Putamen (tissue), 1 donor: ENCODE data around the gene TMEM203.

Experiments
- DNase-seq: peaks from one replicate; pipeline ENCODE4 v3.0.0-alpha.2; 2016; ENCODE audit warnings: low spot score

Gene TMEM203

DNA sequence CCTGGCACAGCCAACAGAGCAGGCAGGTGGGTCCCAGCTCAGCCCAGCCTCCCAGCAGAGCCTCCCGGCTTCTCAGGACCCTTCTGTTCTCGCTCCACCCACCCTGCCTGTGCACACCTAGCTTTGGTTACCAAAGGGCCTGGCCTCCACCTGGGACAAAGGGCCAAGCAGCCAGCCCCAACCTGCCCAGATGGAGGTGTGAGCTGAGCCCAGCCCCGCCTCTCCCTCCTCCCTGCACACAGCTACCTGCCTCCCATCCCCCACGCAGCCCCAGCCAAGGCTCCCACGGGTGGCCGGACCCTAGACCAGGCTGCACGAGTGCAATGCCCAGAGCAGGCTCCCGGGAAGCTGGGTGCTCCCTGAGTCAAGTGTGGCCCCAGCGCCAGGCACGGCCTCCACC is 10.5 kb downstream of the TMEM203 start:
- DNase-seq: no peak

DNA sequence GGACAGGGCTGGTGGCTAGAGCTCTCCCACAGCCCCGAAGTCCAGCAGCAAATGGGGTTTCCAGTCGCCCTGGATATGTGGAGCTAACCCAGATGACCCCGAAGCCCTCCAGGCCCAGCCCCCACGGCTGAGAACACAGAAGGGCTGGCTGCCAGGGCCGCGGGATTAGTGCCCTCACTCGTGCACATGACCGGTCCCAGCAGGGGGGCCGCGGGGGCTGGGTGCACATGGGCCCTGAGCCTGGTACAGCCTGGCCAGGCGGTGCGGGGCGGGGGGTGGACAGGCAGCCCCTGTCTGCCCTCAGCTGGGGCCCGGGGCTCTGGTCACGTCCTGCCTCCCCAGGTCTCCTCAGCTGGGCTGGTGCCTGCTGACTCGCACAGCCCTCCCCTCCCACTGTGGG is 11.1 kb downstream of the TMEM203 start:
- DNase-seq: peak; percentile 93

DNA sequence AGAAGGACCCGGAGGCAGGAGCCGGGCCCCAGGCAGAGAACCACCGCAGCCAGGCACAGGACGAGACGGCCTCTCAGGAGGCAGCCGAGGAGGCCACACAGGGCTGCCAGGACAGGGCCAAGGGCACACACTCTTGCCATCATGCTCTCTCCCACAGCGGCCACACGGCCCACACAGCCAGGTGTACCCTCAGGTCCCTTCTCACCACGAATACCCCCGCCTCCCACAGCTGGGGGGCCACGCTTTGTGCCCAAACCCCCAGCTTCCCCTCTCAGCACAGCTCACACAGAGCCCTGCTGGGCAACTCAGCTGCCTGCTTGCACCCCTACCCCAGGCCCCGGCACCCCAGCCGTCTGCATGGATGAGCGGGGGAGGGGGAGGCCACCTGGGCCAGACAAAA is 11.7 kb downstream of the TMEM203 start:
- no peak for DNase-seq

- DNase-seq: no peak
Measured at GRCh38 chr9:137192859-137193258, 12.6 kb downstream of the TMEM203 start.

GRCh38 chr9:137192448-137192780 is 13.0 kb downstream of the TMEM203 start:
- no peak for DNase-seq

DNA sequence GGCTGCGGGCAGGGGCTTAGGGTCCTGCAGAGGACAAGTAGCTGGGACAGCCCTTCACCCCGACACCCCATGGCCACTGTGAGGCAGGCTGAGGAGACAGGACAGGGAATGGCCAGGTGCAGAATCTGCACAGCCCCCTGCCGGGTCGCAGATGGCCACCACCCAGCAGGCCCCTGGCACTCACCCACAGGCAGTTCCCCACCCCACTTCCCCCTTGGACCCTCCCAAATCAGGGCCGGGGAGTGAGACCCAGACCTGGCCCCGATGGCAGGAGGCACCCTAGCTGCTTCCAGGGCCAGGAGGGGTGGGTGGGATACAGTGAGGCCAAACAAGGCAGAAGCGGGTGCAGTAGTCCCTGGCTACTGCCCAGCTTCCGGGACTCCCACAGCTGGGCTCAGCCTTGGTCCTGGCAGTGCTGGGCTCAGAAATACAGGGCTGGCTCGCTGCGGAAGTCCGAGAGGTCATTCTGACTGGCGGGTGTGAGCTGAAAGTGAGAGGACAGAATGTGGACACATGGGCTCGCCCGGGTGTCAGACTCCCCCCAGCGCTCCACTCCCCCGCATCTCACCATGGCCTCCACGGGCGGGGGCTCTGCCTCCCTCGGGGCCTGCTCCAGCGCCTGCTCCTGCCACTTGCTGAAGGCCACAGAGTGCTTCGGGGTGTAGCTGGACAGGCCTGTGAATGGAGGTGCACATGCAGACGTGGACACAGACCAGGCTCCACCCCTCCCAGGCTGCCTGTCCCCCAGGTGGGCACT is 13.6 kb downstream of the TMEM203 start:
- DNase-seq: peak; percentile 89

DNA sequence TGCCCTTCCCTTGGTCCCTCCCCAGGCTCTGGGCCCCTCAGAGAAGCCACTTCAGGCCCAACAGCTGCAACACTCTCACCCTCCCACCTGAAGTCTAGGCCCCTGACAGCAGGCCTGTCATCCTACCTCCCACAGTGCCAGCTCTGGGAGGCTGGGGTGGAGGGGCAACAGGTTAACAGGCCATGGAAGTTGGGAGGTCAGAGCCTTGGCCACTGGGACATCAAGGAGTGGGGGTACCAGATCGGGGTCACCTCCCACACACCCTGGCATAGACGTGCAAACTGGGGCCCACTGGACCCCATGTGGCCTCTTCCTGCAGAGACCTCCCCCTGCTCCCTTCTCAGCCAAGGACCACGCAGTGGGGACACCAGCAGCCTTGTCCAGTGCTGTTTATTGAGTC is 14.2 kb downstream of the TMEM203 start:
- no peak for DNase-seq

DNA sequence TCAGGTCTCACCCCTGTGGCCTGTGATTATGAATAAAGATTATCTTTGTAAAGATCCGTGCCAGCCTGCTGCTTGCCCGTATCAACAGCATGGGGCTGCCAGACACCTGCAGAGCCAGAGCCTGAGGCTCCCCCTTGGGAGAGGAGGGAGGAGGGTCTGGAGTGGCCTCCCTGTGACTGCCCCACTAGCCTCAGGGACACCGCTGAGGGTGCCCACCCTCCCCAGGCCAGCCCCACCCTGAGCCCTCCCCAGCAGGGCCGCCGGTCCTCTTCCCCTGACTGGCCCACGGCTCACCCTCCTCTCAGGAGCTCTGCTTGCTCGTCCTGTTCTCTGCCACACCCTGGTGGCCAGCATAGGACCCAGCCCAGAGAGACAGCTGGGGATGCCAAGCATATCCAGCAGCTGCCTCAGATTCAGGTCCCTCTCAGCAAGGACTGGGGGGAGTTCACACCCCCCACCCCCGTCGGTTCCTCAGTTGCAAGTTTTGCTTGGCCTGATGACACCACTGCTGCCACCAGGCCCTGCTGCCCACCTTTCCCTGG is 15.1 kb downstream of the TMEM203 start:
- no peak for DNase-seq

DNA sequence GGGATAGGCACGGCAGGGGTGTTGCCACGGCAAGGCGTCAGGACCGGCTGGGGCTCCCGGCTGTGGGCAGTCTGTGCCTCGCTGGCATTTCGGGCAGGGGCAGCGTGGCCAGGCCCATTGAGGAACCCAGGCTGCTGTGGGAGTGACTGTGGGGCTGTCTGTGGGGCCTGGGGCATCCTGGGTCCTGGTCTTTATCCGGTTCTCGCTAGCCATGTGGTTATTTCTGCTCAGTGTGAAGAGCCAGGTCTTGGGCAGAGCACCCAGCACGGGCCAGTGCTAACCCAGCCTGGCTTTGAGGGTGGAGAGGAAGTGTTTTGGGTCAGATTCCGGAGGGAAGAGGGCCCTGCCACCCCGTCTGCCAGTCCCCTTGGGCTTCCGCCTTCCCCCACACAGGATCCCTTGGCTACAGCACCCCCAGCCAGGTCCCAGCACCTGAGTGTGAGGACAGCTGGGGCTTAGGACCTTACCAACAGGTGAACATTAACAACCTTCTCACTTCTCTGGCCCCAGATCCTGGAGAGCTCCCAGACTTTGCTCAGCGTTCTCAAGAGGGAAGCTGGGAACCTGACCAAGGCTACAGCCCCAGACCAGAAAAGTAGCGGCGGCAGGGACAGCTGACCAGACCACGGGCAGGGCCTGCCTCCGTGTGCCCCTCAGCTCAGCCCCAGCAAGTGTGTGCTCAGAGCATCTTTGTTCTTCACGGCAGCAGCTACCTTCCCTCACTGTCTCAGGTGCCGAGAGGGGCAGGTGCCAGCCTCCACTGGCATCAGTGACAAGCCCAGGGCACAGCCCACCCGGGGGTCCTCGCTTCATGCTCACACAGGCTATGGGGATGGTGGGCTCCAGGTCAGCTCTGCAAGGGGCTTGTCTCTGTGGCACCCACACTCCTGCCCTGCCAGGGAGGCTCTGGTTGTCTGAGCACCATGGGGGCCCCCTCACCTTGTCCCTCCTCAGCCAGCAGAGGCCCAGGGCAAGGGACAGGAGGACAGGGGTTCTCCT is 15.9 kb downstream of the TMEM203 start:
- no peak for DNase-seq

DNA sequence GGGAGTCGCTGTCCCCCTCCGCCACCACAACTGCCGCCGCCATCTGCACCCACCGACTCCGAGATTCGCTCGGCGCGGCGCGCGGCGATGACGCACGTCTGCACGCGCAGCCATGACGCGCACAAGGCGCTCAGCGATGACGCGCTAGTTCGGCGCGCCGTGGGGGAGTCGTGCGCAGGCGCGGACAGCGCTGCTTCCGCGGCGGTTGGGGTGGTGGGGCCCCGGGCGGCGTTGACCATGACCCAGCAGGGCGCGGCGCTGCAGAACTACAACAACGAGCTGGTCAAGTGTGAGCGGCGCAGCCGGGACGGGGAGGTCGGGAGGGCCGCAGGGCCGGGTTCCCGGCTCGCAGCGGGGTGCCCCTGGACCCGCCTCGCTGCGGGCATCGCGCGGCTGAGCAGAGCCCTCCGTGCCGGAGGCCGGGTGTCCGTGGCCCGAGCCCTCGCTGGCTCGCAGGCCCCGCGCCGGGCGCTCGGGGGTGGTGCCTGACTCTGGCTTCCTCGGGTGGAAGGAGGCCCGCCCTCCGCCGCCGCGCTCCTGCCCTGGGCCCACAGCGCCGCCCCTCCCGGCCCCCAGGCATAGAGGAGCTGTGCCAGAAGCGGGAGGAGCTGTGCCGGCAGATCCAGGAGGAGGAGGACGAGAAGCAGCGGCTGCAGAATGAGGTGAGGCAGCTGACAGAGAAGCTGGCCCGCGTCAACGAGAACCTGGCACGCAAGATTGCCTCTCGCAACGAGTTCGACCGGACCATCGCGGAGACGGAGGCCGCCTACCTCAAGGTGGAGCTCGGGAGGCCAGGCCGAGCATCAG is 16.8 kb downstream of the TMEM203 start, which contains the start of the genes ANAPC2 and SSNA1:
TSS of gene ANAPC2 (minus strand) at position 71 of the 807 bp plus-strand sequence. CDS start at position 43, 28 bp downstream.
TSS of gene SSNA1 (plus strand) at position 187 of the 807 bp plus-strand sequence. CDS start at position 238, 51 bp downstream.
- peak; percentile 93 for DNase-seq

- no peak for DNase-seq
Measured at GRCh38 chr9:137188086-137188489, 17.4 kb downstream of the TMEM203 start.

- DNase-seq: no peak
Measured at GRCh38 chr9:137187386-137187785, 18.1 kb downstream of the TMEM203 start.

- no peak for DNase-seq
Measured at GRCh38 chr9:137186385-137186784, 19.1 kb downstream of the TMEM203 start.

- DNase-seq: no peak
Measured at GRCh38 chr9:137185921-137186320, 19.5 kb downstream of the TMEM203 start.

DNA sequence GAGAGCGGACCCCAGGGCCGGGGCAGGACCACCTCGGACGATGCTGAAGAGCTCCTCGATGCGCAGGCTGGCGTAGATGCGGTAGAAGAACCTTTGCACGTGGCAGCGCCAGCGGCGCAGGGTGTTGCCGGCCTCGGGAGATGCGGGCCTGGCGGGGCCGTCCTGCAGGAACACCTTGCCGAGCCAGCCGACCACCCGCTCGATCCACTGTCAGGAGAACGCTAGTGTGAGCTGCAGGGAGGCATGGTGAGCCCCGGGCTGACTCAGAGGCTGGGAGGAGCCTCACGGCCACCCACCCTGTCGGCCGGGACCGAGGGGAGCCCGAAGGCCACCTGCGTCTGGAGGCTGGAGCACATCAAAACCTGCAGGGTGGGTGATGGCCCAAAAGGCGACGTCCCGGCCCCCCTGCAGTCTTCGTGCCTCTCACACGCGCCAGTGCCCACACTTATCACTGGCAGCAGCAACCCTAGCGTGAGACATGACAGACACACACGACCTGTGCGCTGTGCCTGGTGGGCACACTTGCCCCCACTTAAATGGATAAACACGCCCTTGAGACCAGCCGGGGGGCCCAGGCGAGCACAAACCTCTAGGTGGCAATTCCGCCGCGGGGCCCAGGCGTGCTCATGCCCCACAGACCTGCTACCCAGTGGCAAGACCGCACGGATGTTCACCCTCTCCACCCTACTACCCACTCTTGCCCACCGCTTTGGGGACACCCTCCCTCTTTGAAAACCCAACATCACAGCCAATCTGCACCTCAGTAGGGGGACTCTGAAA is 20.4 kb downstream of the TMEM203 start:
- DNase-seq: no peak

DNA sequence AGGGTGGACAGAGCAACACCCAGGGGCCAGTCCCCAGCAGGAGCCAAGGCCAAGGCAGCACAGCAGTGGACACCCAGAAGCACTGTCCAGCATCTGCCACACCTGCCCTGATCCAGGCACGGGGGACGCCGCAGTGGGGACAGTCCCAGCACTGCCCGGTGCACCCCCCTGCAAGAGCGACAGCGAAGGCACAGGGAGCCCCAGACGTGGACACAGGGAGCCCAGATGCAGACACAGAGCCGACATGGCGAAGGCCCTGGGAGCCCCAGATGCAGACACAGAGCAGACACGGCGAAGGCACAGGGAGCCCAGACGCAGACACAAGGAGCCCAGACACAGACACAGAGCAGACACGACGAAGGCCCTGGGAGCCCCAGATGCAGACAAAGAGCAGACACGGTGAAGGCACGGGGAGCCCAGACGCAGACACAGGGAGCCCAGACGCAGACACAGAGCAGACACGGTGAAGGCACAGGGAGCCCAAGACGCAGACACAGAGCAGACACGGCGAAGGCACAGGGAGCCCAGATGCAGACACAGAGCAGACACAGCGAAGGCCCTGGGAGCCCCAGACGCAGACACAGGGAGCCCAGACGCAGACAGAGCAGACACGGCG is 21.4 kb downstream of the TMEM203 start:
- DNase-seq: no peak

DNA sequence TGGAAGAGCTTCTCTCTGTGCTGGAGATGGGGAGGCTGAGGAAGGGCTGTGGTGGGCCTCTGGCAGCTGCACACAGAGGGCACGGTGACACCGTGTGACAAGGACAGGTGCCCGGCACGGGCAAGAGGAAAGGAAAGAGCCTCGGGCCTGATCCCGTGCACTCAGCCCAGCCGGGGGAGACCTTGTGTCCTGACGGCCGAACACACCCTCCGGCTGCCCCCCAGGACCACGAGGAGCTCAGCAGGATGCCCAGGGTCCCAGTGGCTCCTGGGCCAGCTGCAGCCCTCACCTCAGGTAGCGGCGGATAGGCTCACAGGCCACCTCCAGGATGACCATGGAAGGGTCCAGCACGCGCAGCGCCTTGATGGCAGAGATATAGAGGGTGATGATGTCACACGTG is 22.6 kb downstream of the TMEM203 start:
- DNase-seq: no peak

- no peak for DNase-seq
Measured at GRCh38 chr9:137181680-137182079, 23.8 kb downstream of the TMEM203 start.

- DNase-seq: no peak
Measured at GRCh38 chr9:137180491-137180890, 25.0 kb downstream of the TMEM203 start.

GRCh38 chr9:137179761-137180160 is 25.7 kb downstream of the TMEM203 start:
- no peak for DNase-seq
